Measurements from ENCODE around the gene ZNF654.

DNA sequence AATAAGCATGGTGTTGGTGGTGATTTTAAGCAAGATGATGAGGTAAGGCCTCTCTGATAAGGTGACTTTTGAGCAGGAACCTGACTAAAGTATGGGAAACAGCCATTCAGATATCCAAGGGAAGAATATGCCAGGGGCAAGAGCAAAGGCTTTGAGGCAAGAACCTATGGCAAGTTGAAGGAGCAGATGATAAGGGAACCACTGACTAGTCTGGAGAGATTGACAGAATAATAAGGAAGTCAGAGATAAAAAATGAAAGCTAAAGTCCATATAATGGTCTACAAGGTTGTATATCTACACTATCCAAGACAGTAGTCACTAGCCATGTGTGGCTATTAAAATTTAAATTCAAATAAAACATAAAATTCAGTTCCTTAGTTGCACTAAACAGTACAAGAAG, 88.2 kb downstream of the ZNF654 start:
- TF ChIP-seq, protein P1, sequence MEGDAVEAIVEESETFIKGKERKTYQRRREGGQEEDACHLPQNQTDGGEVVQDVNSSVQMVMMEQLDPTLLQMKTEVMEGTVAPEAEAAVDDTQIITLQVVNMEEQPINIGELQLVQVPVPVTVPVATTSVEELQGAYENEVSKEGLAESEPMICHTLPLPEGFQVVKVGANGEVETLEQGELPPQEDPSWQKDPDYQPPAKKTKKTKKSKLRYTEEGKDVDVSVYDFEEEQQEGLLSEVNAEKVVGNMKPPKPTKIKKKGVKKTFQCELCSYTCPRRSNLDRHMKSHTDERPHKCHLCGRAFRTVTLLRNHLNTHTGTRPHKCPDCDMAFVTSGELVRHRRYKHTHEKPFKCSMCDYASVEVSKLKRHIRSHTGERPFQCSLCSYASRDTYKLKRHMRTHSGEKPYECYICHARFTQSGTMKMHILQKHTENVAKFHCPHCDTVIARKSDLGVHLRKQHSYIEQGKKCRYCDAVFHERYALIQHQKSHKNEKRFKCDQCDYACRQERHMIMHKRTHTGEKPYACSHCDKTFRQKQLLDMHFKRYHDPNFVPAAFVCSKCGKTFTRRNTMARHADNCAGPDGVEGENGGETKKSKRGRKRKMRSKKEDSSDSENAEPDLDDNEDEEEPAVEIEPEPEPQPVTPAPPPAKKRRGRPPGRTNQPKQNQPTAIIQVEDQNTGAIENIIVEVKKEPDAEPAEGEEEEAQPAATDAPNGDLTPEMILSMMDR (conservative IDR thresholded peaks at IDR 0.05), result no peak
- TF ChIP-seq ZFX (IDR thresholded peaks at IDR 0.05), result no peak
